HG03039 (cell line): ENCODE data around the gene CUL9.
A peak's percentile ranks its signal among the peaks of the same experiment; 100 is the strongest.

Source experiments
- ATAC-seq: cut with Tn5 transposase; IDR thresholded peaks from one replicate; pipeline ENCODE4 v1.9.1; 2021; ENCODE audit warnings: mild to moderate bottlenecking, moderate library complexity; ENCODE audit not compliant: unreplicated experiment

Gene CUL9

GRCh38 chr6:43226192-43226851, 44.3 kb downstream of the CUL9 start:
- ATAC-seq, result no peak

DNA sequence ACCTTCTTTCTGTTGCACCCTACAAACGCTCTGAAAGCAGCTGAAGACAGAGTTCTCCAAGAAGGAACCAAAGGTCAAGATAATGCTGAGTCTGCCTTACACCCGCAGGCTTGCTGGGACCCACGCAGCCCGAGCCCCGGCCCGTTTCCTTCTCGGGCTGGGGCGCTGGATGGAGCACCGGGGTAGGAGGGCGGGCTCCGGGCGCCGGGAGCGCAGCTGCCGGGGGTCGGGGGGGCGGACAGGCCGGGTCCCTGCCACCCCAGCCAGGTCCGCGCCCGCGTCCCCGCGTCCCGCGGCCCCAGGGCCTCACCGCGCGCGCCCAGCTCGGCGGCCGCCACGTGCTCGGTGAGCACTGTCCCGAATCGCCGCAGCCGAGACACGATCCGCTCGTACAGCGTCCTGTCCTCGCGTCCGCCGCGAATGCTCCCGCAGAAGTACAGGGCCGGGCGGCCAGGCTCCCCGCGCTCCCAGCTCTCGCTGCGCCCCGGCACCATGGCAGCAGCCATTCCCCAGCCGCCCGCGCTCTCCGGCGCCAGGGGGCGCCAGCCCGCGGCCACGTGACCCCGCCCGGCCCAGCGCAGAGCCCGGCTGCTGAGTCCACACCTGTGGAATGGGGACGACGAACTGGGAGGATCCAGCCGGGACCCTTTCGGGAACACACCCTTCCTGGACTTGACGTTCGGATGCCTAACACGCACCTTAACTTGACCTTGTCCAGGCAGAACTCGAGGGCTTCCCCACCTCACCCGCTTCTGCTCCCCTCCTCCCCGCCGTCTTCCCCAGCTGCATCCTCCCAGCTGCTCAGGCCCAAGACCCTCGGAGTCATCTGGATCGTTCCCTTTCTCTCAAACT, 47.2 kb downstream of the CUL9 start, which contains the start of gene DNPH1:
TSS of gene DNPH1 (minus strand) at position 531 of the 852 bp plus-strand sequence. CDS start at position 506, 25 bp downstream.
- peak; percentile 69 for ATAC-seq

DNA sequence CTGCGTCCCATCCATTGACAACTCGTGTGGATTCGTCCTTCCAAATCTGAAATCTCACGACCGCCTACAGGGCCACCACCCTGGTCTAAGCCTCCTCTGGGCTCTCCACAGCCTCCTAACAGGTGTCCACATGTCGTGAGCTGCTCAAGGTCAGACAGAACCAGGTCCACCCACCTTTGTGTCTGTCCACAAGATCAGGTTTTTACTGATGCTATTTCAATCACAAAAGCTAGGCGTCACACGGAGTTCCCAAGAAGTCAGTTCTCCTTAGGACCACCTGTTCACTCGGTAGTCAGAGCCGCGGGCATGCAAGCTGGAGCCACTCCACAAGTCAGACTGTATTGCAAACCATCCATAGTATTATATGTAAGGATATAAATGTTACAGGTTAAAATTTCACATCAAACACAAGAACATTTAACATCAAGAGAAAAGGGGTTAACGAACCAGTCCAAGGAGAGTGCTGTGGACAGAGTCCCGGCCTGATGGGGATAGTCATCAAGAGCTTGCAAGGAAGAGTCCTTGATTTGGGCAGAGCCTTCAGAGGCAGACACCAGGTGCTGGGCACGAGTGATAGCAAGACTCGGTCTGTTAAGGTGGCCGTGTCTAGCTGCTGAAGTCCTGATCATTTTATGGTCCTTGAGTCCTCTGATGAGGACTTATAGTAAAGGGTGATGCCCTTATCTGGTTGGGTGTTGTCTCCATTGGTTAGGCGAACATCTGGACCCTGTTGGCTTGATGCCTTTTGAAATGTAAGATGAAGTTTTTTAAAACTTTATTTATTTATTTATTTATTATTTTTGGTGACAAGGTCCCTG, 48.0 kb downstream of the CUL9 start:
- no peak for ATAC-seq

- ATAC-seq, result no peak
Observed at GRCh38 chr6:43231053-43231452, 49.1 kb downstream of the CUL9 start.

DNA sequence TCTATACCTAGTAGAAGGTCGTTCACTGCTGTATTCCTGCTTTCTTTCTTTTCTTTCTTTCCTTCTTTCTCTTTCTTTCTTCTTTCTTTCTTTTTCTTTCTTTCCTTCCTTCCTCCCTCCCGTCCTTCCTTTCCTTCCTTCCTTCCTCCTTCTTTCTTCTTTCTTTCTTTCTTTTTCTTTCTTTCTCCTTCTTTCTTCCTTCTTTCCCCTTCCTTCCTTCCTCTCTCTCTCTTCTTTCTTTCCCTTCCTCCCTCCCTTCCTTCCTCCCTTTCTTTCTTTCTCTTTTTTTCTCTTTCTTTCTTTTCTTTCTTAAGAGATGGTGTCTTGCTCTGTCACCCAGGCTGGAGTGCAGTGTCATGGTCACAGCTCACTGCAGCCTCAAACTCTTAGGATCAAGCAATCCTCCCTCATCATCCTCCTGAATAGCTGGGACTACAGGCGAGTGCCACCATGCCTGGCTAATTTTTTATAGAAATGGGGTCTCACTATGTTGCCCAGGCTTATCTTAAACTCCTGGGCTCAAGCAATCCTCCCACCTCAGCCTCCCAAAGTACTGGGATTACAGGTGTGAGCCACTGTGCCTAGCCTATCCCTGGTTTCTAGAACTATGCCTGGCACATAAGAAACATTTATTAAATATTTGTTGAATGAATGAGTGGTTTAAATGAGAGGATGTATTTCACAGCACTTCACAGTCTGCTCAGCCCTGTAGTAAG, 49.9 kb downstream of the CUL9 start:
- ATAC-seq, result no peak

DNA sequence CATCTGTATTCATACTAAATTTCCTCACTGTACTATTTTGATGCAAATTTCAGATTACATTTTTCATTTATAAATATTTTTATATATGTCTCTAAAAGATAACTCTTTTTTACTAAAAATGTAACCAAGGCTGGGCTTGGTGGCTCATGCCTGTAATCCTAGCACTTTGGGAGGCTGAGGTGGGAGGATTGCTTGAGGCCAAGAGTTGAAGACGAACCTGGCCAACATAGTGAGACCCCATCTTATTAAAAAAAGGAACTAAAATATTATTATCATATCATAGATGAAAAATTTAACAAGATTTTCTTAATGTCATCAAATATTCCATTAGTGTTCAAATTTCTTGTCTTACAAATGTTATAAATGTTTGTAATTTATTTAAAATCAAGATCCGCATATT, 53.8 kb downstream of the CUL9 start:
- ATAC-seq, result no peak

- ATAC-seq, result no peak
Observed at GRCh38 chr6:43239054-43239453, 57.1 kb downstream of the CUL9 start.

GRCh38 chr6:43240950-43241349, 59.0 kb downstream of the CUL9 start:
- no peak for ATAC-seq

GRCh38 chr6:43241446-43241845, 59.5 kb downstream of the CUL9 start:
- no peak for ATAC-seq

DNA sequence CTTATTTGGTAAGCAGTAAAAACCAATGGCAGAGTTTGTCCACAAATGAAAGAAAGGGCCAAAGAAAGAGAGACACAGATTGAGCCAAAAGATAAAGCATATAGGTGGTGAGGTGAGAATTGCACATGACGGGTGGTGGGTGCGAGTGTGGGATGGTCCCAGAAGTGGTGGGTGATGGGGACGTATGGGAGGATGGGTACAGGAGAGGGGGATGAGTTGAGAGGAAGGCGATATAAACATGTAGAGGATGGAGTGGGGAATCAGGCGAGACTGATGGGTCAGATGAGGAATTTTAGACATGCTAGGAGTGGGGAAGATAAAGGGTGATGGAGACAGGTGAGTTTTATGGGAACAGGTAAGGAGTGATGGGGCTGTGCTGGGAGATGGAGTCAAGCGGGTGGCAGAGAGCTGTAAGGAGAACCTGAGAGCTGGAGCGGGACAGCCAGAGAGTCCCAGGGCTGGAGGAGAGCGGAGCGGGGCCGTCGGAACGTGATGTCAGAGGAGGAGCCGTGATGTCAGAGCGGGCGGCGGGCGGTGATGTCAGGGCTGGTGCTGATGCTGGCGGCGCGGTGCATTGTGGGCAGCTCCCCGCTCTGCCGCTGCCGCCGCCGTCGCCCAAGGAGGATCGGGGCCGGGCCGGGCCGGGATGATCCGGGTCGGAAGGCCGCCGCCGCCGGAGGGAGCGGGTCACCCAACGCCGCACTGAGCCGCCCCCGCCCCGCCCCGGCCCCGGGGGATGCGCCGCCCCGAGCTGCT, 61.1 kb downstream of the CUL9 start, which contains the start of gene TTBK1:
TSS of gene TTBK1 (plus strand) at position 574 of the 756 bp plus-strand sequence. CDS start 3,180 bp downstream, outside the sequence.
- ATAC-seq, result no peak

DNA sequence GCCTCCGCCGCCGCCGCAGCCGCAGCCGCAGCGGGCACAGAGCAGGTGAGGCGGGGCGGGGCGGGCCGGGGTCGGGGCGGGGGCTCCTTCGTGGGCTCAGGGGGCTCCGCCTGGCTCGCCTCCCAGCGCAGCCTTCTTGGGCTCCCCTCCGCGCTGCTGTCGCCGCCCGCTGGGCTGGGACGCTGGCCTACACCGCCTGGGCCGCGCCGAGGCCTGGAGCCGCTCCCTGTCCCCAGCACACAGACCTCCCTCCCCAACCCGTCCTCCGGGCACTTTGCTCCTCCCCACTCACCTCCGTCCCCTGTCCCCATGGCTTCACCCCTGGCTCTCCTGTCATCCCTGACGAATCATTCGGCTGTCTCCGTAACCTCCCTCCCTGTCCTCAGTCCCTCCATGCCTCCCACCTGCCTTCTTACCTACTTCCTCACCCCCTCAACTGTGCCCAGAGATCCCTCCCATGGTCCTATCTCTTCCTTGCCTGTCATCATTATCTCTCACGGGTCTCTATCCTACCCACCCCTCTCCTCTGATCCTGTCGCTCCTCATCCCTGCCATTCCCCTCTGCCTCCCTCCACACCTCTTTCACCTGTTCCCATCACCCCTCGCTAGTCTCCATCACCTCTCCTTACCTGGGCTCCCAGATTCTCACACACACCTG, 61.8 kb downstream of the CUL9 start:
- no peak for ATAC-seq

GRCh38 chr6:43246301-43247113, 64.5 kb downstream of the CUL9 start:
- peak; percentile 6 for ATAC-seq

DNA sequence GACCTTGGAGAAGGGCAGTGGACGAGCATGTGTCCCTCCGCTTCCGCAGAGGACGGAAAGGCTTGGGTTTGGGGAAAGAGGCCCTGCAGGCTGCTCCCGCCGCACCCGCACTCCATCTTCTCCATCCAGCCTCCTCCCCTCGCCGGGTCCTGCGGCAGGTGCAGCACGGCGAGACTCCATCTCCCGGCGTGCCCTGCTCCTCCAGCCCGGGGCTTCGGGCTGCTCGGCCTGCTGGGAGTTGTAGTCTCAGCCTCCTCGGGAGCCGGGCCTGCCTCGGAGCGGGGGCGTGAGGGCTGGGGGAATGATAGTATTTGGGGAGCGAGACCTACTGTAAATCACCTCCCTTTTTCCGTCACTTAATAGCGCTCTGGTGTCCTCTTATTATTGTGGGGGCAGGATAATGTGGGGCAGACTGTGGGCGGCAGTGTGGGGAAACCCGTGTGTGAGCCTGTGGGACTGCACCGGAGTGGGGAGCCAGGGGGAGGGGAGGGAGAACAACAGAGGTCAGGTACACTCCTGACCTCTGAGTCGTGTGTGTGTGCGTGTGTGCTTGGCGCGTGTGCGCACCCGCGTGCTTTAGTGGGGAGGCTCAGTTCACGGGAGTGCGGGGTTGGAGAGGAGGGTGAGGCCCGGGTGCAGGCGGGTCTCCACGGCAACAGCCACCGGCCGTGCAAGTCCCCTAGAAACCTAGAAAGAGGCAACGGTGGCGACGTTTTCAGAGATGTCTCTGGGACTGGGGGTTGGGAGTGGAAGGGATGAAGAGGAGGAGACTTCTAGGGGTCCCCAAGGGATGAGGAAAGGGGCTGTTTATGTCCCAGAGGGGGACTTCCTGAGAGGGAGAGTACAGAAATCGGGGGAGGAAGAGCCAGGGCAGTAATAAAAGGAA, 65.4 kb downstream of the CUL9 start:
- peak; percentile 64 for ATAC-seq

GRCh38 chr6:43248101-43248500, 66.1 kb downstream of the CUL9 start:
- ATAC-seq, result no peak

GRCh38 chr6:43248791-43249190, 66.8 kb downstream of the CUL9 start:
- no peak for ATAC-seq

DNA sequence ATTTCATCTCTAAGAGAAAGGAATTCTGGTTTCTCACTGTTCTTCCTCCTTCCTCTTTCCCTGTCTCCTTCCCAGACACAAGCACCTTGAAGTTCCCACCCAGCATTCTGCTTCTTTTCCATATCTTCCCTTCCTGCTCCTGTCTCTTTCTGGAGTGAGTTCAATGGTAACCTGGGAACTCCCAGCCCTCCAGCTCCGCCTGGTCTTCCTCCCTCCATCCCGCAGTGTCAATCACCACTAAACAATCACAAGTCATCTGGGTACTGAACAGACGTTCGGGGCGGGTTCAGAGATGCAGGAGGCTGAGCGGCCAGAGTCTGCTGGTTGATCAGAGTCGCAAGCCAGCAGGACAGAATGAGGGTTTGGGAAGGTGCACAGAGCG, 69.0 kb downstream of the CUL9 start:
- no peak for ATAC-seq

DNA sequence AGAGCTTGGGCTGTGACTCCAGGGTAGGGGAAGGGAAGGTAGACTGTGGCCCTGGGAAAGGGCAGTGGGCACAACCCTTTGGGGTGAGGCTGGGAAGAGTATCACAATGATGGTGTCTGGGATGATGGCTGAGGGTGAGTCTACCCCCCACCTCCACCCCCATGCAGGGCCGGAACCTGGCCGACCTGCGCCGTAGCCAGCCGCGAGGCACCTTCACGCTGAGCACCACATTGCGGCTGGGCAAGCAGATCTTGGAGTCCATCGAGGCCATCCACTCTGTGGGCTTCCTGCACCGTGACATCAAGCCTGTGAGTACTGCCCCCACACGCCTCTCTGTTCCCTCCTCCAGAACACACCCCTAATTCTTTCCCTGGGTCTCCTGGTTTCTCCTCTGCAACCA, 71.4 kb downstream of the CUL9 start:
- no peak for ATAC-seq
